OCI-LY3 (cell line): ENCODE data around the gene FXYD7.

ENCODE experiments used
- H2AFZ ChIP-seq: fragments of 200-600, 300-600 bp; shearing (Covaris generic); 2 replicates; pipeline ENCODE4 v1.6.0; 2014; ENCODE audit warnings: antibody characterized with exemption, low read depth, low read length
- H3K27ac ChIP-seq: fragments of 200-600, 300-600 bp; sonication (generic); 2 replicates; pipeline ENCODE4 v1.5.1; 2014; ENCODE audit warnings: mild to moderate bottlenecking, low read length, moderate library complexity, mixed read lengths
- H3K27me3 ChIP-seq: fragments of 200-600, 300-600 bp; sonication (generic); 2 replicates; pipeline ENCODE4 v1.6.1; 2014; ENCODE audit warnings: low read depth, low read length, mixed read lengths
- H3K36me3 ChIP-seq: fragments of 200-600, 300-600 bp; sonication (generic); replicated peaks from 2 replicates; pipeline ENCODE3; 2014; ENCODE audit warnings: low read depth, low read length, mixed read lengths
- H3K4me1 ChIP-seq: fragments of 300-600, 200-600 bp; sonication (generic); 2 replicates; pipeline ENCODE4 v1.6.1; 2014; ENCODE audit warnings: low read length, mixed read lengths
- H3K4me2 ChIP-seq: fragments of 200-600, 300-600 bp; sonication (generic); 2 replicates; pipeline ENCODE4 v1.6.1; 2014; ENCODE audit warnings: low read length, mixed read lengths
- H3K4me3 ChIP-seq: fragments of 300-600, 200-600 bp; sonication (generic); 2 replicates; pipeline ENCODE4 v1.5.1; 2014; ENCODE audit warnings: antibody characterized with exemption, mild to moderate bottlenecking, low read length, moderate library complexity
- H3K79me2 ChIP-seq: fragments of 300-600, 200-600 bp; shearing (Covaris generic); 2 replicates; pipeline ENCODE4 v1.6.1; 2014; ENCODE audit warnings: mild to moderate bottlenecking, low read length, mixed read lengths
- H3K9ac ChIP-seq: fragments of 300-600, 200-600 bp; shearing (Covaris generic); 2 replicates; pipeline ENCODE4 v1.6.0; 2014; ENCODE audit warnings: mild to moderate bottlenecking, low read length, moderate library complexity
- H3K9me3 ChIP-seq: fragments of 200-600, 300-600 bp; shearing (Covaris generic); 2 replicates; pipeline ENCODE4 v1.6.1; 2014; ENCODE audit warnings: low read length, mixed read lengths; ENCODE audit not compliant: insufficient read depth
- H4K20me1 ChIP-seq: fragments of 200-600, 300-600 bp; sonication (generic); 2 replicates; pipeline ENCODE4 v1.6.1; 2016; ENCODE audit warnings: low read length, mixed read lengths; ENCODE audit not compliant: insufficient read depth
- CTCF ChIP-seq: fragments of 200-600, 300-600 bp; sonication (generic); IDR thresholded peaks from 2 replicates; pipeline ENCODE4 v1.5.1; 2014; ENCODE audit warnings: antibody characterized with exemption, low read length, low read depth
- EZH2phosphoT487 ChIP-seq: fragments of 200-600 bp; shearing (Covaris generic); IDR thresholded peaks from 2 replicates; pipeline ENCODE4 v1.6.1; 2018; ENCODE audit warnings: antibody characterized with exemption, mixed run types, low read depth

Gene FXYD7

GRCh38 chr19:35202722-35203688 is 60.0 kb downstream of the FXYD7 start:
- H3K36me3 ChIP-seq: no peaks in the 10 kb centered on the region
- H4K20me1 ChIP-seq: no peaks in the 10 kb centered on the region
- H3K27me3 ChIP-seq: peaks cover 10% of the 10 kb centered on the region; the same call in 1 of the 2 replicates
- no peak overlapping the region for H3K9ac ChIP-seq
- TF ChIP-seq CTCF (no peak), EZH2phosphoT487 (no peak)
- no peak overlapping the region for H3K27ac ChIP-seq
- H3K9me3 ChIP-seq: peaks cover 9% of the 10 kb centered on the region; the same call in 1 of the 2 replicates
- no peak overlapping the region for H3K4me2 ChIP-seq
- no peak overlapping the region for H2AFZ ChIP-seq
- no peak overlapping the region for H3K4me3 ChIP-seq
- no peaks in the 10 kb centered on the region for H3K79me2 ChIP-seq
- peaks cover 36% of the 10 kb centered on the region for H3K4me1 ChIP-seq
